DND-41 (cell line): ENCODE data around the gene ABHD16B.

Experiments
- CTCF ChIP-seq: IDR thresholded peaks from 2 replicates; pipeline ENCODE4 v1.5.1; 2012; ENCODE audit warnings: borderline replicate concordance, low read length, moderate library complexity, mild to moderate bottlenecking; ENCODE audit not compliant: poor library complexity, severe bottlenecking; ENCODE audit errors: extremely low read depth
- EZH2 ChIP-seq: IDR thresholded peaks from 3 replicates; pipeline ENCODE4 v1.6.1; 2012; ENCODE audit warnings: borderline replicate concordance, low read depth, mild to moderate bottlenecking, moderate library complexity, low read length, inconsistent platforms; ENCODE audit not compliant: severe bottlenecking

DNA sequence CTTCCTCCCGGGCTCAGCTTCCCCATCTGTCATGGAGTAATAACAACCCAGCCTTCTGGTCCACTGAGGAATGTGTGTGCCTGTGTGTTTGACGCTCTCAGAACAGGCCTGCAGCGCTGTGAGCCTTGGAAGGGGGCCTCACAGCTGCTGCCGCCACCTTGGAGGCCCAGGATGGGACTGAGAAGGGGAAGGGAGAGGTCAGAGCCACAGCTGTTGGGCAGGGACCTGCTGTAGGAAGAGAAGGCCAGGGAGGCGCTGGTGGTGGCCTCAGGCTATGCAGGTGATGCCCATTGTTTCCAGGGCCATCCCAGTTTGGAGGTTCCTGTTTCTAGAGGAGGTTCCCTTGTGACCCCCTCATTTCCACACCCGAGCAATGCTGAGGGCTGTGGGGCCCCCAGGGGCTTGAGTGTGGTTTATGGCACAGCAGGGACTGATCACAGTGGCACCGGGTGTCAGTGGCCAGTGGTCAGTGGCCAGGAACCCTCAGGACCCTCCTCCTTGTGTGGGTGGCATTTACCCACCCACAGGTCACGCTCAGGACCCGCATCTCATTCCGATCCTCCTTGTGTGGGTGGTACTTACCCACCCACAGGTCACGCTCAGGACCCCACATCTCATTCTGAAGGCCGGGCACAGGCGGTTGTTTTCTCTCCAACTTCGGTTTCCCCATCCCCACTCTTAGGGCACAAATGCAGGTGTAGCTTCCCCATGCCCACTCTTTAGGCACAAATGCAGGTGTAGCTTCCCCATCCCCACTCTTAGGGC, 17.8 kb downstream of the ABHD16B start:
- TF ChIP-seq CTCF, result no peak
- TF ChIP-seq EZH2, result no peak
